SU-DHL-6 (cell line): ENCODE data around the gene SOX18.

Experiments used
- EZH2phosphoT487 ChIP-seq: fragments of 200-600 bp; sonication (generic), shearing (Covaris generic); conservative IDR thresholded peaks from 2 replicates; pipeline ENCODE4 v1.6.1; 2018; ENCODE audit warnings: mild to moderate bottlenecking, antibody characterized with exemption, low read length, moderate library complexity, mixed read lengths
- TF ChIP-seq, protein P1 (sequence below): fragments of 200-600 bp; sonication (generic); IDR thresholded peaks from one replicate; pipeline ENCODE4 v1.5.1; 2017; ENCODE audit warnings: antibody characterized with exemption, mild to moderate bottlenecking, low read length, moderate library complexity; ENCODE audit not compliant: insufficient read depth, poor library complexity, severe bottlenecking

- TF ChIP-seq, protein P1, sequence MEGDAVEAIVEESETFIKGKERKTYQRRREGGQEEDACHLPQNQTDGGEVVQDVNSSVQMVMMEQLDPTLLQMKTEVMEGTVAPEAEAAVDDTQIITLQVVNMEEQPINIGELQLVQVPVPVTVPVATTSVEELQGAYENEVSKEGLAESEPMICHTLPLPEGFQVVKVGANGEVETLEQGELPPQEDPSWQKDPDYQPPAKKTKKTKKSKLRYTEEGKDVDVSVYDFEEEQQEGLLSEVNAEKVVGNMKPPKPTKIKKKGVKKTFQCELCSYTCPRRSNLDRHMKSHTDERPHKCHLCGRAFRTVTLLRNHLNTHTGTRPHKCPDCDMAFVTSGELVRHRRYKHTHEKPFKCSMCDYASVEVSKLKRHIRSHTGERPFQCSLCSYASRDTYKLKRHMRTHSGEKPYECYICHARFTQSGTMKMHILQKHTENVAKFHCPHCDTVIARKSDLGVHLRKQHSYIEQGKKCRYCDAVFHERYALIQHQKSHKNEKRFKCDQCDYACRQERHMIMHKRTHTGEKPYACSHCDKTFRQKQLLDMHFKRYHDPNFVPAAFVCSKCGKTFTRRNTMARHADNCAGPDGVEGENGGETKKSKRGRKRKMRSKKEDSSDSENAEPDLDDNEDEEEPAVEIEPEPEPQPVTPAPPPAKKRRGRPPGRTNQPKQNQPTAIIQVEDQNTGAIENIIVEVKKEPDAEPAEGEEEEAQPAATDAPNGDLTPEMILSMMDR: no peak
- TF ChIP-seq EZH2phosphoT487: no peak
Observed at GRCh38 chr20:64006902-64007301, 42.5 kb downstream of the SOX18 start.
